Hematopoietic multipotent progenitor cell treated with erythropoietin and hydrocortisone succinate and interleukin-3 and kit ligand, for 8 days (in vitro differentiated cells): ENCODE data around the gene LRCH1.

Experiments used
- DNase-seq: peaks from one replicate; pipeline ENCODE4 v3.0.0-alpha.2; 2015

The LRCH1 gene

GRCh38 chr13:46668302-46668720 is 115.3 kb downstream of the LRCH1 start:
- peak; percentile 66 for DNase-seq

GRCh38 chr13:46668931-46669525 is 116.1 kb downstream of the LRCH1 start:
- DNase-seq, result peak; percentile 73

GRCh38 chr13:46672338-46673090 is 119.5 kb downstream of the LRCH1 start:
- no peak for DNase-seq

DNA sequence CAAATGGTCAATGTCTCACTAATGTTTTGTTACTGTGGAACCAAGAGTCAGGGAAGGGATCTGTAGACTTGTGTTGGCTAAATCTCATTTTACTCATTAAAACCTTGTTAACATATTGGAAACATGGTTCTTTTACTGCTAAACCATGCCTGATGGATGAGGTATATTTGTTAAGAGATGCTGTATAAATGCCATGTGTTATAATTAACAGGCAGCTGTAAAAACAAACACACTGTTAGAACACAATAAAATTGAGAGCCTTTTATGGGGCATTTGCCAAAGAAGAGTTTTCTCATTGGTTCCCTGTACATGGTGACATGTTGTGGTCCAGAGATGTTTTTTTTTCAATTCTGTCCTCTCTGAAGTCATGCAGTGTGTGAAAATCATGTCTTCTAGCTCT is 122.0 kb downstream of the LRCH1 start:
- DNase-seq, result no peak

GRCh38 chr13:46676378-46676725 is 123.4 kb downstream of the LRCH1 start:
- no peak for DNase-seq

GRCh38 chr13:46679369-46680120 is 126.6 kb downstream of the LRCH1 start:
- DNase-seq, result no peak

- DNase-seq, result no peak
Observed at GRCh38 chr13:46682015-46682414, 129.0 kb downstream of the LRCH1 start.

DNA sequence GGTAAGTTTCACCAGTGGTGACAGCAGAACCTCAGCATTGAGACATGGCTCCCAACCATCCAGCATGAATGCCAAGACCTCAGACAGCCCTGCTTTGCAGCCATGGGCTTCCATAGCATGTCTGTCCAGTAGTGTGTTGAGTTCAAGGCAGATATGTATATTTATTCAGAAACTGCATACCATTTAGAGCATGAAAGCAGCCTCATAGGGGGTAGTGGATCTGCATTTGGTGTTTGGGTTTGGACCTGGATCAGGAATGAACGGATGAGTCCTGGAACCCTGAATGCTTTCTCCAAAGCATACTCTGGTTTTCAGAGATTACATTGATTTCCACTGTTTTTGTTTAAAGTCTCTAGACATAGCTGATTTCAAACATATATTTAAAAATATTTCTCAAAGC is 129.7 kb downstream of the LRCH1 start:
- DNase-seq, result no peak

GRCh38 chr13:46683676-46684260 is 130.8 kb downstream of the LRCH1 start:
- DNase-seq, result no peak

- no peak for DNase-seq
Observed at GRCh38 chr13:46684287-46685001, 131.5 kb downstream of the LRCH1 start.

DNA sequence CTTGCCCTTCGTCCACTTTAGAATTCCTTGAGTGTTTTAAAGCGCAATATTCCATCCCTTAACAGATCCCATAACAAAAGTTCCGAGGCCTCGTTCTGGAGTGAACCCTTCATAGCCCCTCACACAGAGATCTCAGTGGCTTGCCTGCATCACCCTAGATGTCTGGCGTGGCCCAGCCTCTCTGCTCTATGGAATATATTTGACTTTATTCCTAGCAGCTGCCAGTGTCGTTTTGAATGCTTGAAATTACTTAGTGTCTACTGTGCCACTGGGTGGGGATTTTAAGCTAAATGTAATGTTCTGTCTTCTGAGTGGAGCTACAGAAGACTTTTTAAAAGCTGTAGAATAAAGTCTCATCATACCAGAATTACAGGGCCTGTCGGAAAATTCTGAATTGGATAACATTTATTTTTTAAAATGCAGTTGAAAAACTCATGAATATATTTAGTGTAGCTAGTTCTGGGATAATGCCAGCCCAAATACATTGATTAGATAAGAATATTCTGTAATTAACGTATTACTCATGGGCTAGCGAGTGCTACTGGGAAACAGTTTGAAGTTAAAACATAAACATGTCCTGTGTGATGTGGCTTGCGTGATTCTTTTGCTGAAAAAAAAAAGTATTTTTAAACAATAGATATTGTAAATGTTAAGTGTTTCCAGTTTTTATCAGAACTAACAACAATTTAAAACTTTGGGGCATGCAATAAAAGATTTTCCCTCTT is 132.2 kb downstream of the LRCH1 start:
- no peak for DNase-seq

DNA sequence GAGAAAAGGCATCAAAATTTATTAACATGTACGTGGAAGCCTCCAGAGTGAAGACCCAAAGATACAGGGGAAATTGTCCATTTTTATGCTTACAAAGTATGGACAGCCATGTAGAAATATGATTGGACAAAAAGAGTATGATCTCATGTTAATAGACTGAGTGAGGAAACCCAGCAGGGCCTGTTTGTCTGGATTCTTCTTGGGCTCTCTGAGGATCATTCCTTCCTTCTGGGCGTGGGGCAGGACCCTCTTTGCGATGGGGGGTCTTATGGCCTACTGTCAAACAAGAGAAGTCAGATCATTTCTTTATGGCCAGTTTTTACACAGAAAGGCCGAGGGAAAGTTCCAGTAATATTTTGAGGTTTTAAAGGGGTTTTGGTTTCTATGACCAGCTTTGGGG is 133.2 kb downstream of the LRCH1 start:
- no peak for DNase-seq

- DNase-seq, result peak; percentile 89
Observed at GRCh38 chr13:46687810-46688209, 134.8 kb downstream of the LRCH1 start.

- DNase-seq, result no peak
Observed at GRCh38 chr13:46688306-46688705, 135.3 kb downstream of the LRCH1 start.

GRCh38 chr13:46698014-46698413 is 145.0 kb downstream of the LRCH1 start:
- DNase-seq, result no peak

DNA sequence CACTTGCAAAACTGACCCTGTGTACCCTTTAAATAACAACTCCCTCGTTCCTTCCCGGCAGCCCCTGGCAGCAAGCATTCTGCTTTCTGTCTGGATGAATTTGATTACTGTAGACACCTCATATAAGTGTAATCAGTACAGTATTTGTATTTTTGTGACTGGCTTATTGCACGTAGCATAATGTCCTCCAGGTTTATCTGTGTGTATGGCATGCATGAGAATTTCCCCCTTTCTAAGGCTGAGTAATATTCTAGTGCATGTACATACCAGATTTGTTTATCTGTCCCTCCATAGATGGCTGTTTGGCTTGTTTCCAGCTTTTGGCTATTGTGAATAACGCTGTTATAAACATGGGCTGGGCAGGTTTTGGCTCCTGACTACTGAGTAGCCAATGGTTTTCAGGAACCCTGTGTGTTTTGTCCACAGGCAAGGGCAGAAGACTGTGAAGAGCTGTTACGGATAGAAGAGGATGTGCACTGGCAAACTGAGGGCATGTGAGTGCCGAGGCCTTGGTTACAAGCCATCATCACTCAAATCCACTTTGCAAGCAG is 146.0 kb downstream of the LRCH1 start:
- peak; percentile 89 for DNase-seq

DNA sequence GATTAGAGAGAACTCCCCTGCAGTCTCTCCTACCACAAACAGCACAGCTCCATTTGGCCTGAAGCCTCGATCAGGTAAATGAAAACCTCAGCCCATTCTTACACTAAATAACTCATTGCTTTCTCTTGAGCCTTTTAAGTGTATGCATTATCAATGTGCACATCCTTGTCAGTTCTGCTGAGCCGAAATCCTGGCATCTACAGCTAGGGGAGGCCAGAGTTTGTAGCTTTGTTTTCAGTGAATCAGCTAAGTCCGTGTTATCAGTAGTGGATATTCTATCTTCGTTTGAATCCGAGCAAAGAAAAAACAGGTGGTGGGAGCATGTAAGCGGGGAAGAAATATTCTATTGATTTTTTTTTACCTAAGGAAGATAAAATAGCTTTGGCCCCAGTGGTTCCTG is 159.6 kb downstream of the LRCH1 start:
- no peak for DNase-seq

- DNase-seq, result no peak
Observed at GRCh38 chr13:46715363-46715762, 162.4 kb downstream of the LRCH1 start.

- DNase-seq, result no peak
Observed at GRCh38 chr13:46716821-46717220, 163.9 kb downstream of the LRCH1 start.

- no peak for DNase-seq
Observed at GRCh38 chr13:46717275-46717674, 164.3 kb downstream of the LRCH1 start.

DNA sequence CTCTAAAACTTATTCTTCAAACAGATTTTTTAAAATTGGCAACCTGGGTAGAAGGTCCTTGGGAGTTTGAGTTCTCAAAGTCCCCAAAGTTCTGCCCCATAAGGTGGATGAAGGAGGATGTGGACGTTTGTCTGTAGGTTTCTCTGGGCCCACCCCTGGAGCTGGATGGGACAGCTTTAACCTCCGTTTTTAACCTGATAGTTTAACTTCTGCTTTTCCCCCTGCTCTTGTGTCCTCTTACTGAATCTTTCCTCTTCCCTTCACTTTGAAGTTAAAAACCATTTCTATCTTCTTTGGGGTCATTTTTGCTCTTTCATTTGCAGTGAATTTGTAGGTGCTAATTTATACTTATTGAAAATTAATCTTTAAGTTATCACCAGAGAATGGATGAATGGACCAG is 164.9 kb downstream of the LRCH1 start:
- DNase-seq, result no peak

DNA sequence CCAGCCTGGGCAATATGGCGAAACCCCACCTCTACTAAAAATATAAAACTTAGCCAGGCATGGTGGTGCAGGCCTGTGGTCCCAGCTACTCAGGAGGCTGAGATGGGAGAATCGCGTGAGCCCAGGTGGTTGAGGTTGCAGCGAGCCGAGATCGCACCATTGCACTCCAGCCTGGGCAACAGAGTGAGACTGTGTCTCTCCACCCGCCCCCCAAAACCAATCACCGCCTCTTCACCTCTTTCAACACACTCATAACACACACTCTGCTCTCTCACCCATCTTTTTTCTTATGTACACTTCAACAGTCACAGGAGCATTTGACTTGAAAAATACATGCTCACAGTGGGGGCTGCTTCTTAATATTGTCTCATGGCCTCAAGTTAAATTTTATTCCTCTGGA is 167.2 kb downstream of the LRCH1 start:
- no peak for DNase-seq
